Liver (tissue), 9 donors: ENCODE measurements around the gene TLR8. TPM values are rescaled to one million over a fixed set of nuclear protein-coding genes. Genes with fewer than 3 reads are reported as not detected.

ENCODE experiments used
- DNase-seq: peaks from one replicate; pipeline ENCODE4 v3.0.0-alpha.2; 2017; ENCODE audit warnings: low spot score
- H3K27ac ChIP-seq, 2 donors: one replicate each; pipeline ENCODE4 v1.7.0; 2013; ENCODE audit warnings: inconsistent platforms in 2 of 2, low read length in 2 of 2, control low read depth in 1 of 2, low read depth in 1 of 2, mild to moderate bottlenecking in 1 of 2
- H3K27me3 ChIP-seq, 4 donors: one replicate each; pipeline versions ENCODE4 v1.6.1 to v1.7.0; 2013; ENCODE audit warnings: low read length in 3 of 4, inconsistent platforms in 1 of 4, mild to moderate bottlenecking in 1 of 4, moderate library complexity in 1 of 4; ENCODE audit not compliant: control insufficient read depth in 4 of 4, insufficient read depth in 4 of 4
- H3K36me3 ChIP-seq, 4 donors: one replicate each; pipeline versions ENCODE4 v1.6.1 to v1.7.0; 2013; ENCODE audit warnings: low read length in 3 of 4, mild to moderate bottlenecking in 3 of 4, low read depth in 1 of 4, moderate library complexity in 1 of 4; ENCODE audit not compliant: control insufficient read depth in 4 of 4, insufficient read depth in 3 of 4
- H3K4me1 ChIP-seq, 4 donors: one replicate each; pipeline versions ENCODE4 v1.6.1 to v1.7.0; 2013; ENCODE audit warnings: low read length in 3 of 4, mild to moderate bottlenecking in 3 of 4, moderate library complexity in 1 of 4; ENCODE audit not compliant: control insufficient read depth in 4 of 4, insufficient read depth in 4 of 4
- H3K4me3 ChIP-seq, 3 donors: one replicate each; pipeline versions ENCODE4 v1.6.1 to v1.7.0; 2013; ENCODE audit warnings: low read length in 3 of 3, control low read depth in 1 of 3, low read depth in 1 of 3, mild to moderate bottlenecking in 1 of 3
- H3K9ac ChIP-seq, 2 donors: one replicate each; pipeline ENCODE4 v1.7.0; 2013; ENCODE audit warnings: low read length in 2 of 2, mild to moderate bottlenecking in 2 of 2, moderate library complexity in 2 of 2, control low read depth in 1 of 2, low read depth in 1 of 2
- H3K9me3 ChIP-seq, 4 donors: one replicate each; pipeline versions ENCODE4 v1.6.1 to v1.7.0; 2013; ENCODE audit warnings: low read length in 3 of 4; ENCODE audit not compliant: control insufficient read depth in 4 of 4
- EGR1 ChIP-seq, 2 donors: IDR thresholded peaks; 2 replicates each; pipeline ENCODE4 v1.6.1; 2016 to 2018; ENCODE audit warnings: antibody characterized with exemption in 2 of 2, low read depth in 2 of 2
- FOXA1 ChIP-seq: IDR thresholded peaks from 2 replicates; pipeline ENCODE4 v1.6.1; 2016; ENCODE audit warnings: antibody characterized with exemption
- FOXA2 ChIP-seq: IDR thresholded peaks from 2 replicates; pipeline ENCODE4 v1.6.1; 2016; ENCODE audit warnings: antibody characterized with exemption
- GABPA ChIP-seq, 2 donors: IDR thresholded peaks in 1 of 2; conservative IDR thresholded peaks in 1 of 2; 2 replicates each; pipeline ENCODE4 v1.6.1; 2016; ENCODE audit warnings: antibody characterized with exemption in 2 of 2, mild to moderate bottlenecking in 1 of 2, moderate library complexity in 1 of 2
- HNF4A ChIP-seq, 2 donors: conservative IDR thresholded peaks; 2 replicates each; pipeline ENCODE4 v1.6.1; 2016; ENCODE audit warnings: antibody characterized with exemption in 2 of 2, mild to moderate bottlenecking in 2 of 2
- HNF4G ChIP-seq: IDR thresholded peaks from 2 replicates; pipeline ENCODE4 v1.6.1; 2016; ENCODE audit warnings: antibody characterized with exemption
- JUND ChIP-seq, 2 donors: IDR thresholded peaks; 2 replicates each; pipeline ENCODE4 v1.6.1; 2016; ENCODE audit warnings: antibody characterized with exemption in 2 of 2
- NR2F2 ChIP-seq: IDR thresholded peaks from 2 replicates; pipeline ENCODE4 v1.6.1; 2016; ENCODE audit warnings: antibody characterized with exemption
- RAD21 ChIP-seq, 2 donors: IDR thresholded peaks; 2 replicates each; pipeline ENCODE4 v1.6.1; 2016; ENCODE audit warnings: antibody characterized with exemption in 2 of 2, mild to moderate bottlenecking in 2 of 2
- RXRA ChIP-seq, 2 donors: IDR thresholded peaks; 2 replicates each; pipeline ENCODE4 v1.6.1; 2017 to 2018; ENCODE audit warnings: antibody characterized with exemption in 2 of 2, mild to moderate bottlenecking in 1 of 2
- SP1 ChIP-seq: IDR thresholded peaks from 2 replicates; pipeline ENCODE4 v1.6.1; 2018; ENCODE audit warnings: antibody characterized with exemption, mild to moderate bottlenecking
- TAF1 ChIP-seq: conservative IDR thresholded peaks from 2 replicates; pipeline ENCODE4 v1.6.1; 2016; ENCODE audit warnings: antibody characterized with exemption, mild to moderate bottlenecking
- WGBS: extraction: QIAGEN DNeasy Blood & Tissue Kit; methylation state at CpG from one replicate; pipeline ENCODE4 v1.1.7; 2013; 5-methylcytosine and 5-hydroxymethylcytosine counted together
- polyA plus RNA-seq, 2 donors: library from polyadenylated mRNA; stranded (reverse) in 1 of 2; unstranded in 1 of 2; fragments of 200-250 nt in 1 of 2; fragments of >200 nt in 1 of 2; fragmentation: Nextera tagmentation in 1 of 2; extraction: Ambion mirVana in 1 of 2; gene quantifications; one replicate each; pipeline versions ENCODE4 v1.2.1 to v1.2.3, GENCODE V29; 2013 to 2015
- total RNA-seq, 2 donors: library from RNA; depleted of rRNA; stranded (reverse); fragments of >200 nt; gene quantifications; one replicate each; pipeline ENCODE4 v1.2.3, GENCODE V29; 2014
- TF ChIP-seq, protein P1 (sequence below): IDR thresholded peaks from 2 replicates; pipeline ENCODE4 v1.6.1; 2016; ENCODE audit warnings: antibody characterized with exemption
- TF ChIP-seq, protein P2 (sequence below): fragments of 150-350 bp; IDR thresholded peaks from 2 replicates; pipeline ENCODE4 v1.5.1; 2017; ENCODE audit warnings: improper control_type of control experiment, low read depth, low read length; ENCODE audit not compliant: missing input control
- TF ChIP-seq, protein P3 (sequence below): IDR thresholded peaks from 2 replicates; pipeline ENCODE4 v1.6.1; 2016; ENCODE audit warnings: antibody characterized with exemption, mild to moderate bottlenecking
- TF ChIP-seq, protein P4 (sequence below): IDR thresholded peaks from 2 replicates; pipeline ENCODE4 v1.6.1; 2016; ENCODE audit warnings: antibody characterized with exemption
- TF ChIP-seq, protein P5 (sequence below): IDR thresholded peaks from 2 replicates; pipeline ENCODE4 v1.6.1; 2016; ENCODE audit warnings: antibody characterized with exemption
- donor health status: healthy.
- donor health status: healthy.
- donor health status: healthy.
- donor health status: healthy.
- donor health status: healthy.

The TLR8 gene
- total and polyA plus RNA-seq, 4 donors = 0.28 to 4.6 (median 2.1) TPM

DNA sequence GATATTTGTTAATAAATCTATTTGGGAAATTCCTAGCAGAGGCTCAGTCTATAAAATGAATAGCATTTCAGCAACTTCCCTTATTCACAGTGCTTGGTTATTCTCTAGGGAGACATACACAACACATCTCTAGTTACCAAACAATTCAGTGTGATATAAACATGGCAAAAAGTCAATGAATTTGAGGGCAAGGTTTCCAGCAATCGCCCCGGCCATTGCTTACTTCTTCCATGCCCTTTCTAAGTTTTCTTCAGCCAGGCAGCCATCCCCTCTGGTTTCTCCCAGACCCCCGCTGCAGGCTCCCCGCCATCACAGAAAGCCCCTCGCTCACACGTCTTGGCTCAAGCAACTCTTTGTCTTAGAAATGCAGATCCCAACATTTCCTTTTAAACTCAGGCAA is 35.2 kb upstream of the TLR8 start:
- no peak for DNase-seq
- Histone ChIP-seq H3K27ac (no peak overlapping the region), H3K27me3 (no peaks in the 10 kb centered on the region), H3K36me3 (no peaks in the 10 kb centered on the region), H3K9me3 (no peaks in the 10 kb centered on the region), H3K4me1 (no peaks in the 10 kb centered on the region), H3K9ac (no peak overlapping the region), H3K4me3 (no peak overlapping the region)
- WGBS = 72% methylated on average over 6 of the region's 6 CpGs
- TF ChIP-seq, protein P1, sequence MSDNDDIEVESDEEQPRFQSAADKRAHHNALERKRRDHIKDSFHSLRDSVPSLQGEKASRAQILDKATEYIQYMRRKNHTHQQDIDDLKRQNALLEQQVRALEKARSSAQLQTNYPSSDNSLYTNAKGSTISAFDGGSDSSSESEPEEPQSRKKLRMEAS = no peak
- TF ChIP-seq EGR1 (IDR thresholded peaks at IDR 0.05; ENCODE audit: low read depth in 2 of 2) (no peak), FOXA1 (no peak), RXRA (IDR thresholded peaks at IDR 0.05) (no peak), SP1 (no peak), HNF4A (conservative IDR thresholded peaks at IDR 0.05) (no peak), JUND (IDR thresholded peaks at IDR 0.05) (no peak), GABPA (IDR thresholded peaks at IDR 0.05 in 1 of 2, conservative IDR thresholded peaks at IDR 0.05 in 1 of 2) (no peak), TAF1 (no peak), FOXA2 (no peak), HNF4G (no peak), NR2F2 (no peak)
- TF ChIP-seq, protein P2, sequence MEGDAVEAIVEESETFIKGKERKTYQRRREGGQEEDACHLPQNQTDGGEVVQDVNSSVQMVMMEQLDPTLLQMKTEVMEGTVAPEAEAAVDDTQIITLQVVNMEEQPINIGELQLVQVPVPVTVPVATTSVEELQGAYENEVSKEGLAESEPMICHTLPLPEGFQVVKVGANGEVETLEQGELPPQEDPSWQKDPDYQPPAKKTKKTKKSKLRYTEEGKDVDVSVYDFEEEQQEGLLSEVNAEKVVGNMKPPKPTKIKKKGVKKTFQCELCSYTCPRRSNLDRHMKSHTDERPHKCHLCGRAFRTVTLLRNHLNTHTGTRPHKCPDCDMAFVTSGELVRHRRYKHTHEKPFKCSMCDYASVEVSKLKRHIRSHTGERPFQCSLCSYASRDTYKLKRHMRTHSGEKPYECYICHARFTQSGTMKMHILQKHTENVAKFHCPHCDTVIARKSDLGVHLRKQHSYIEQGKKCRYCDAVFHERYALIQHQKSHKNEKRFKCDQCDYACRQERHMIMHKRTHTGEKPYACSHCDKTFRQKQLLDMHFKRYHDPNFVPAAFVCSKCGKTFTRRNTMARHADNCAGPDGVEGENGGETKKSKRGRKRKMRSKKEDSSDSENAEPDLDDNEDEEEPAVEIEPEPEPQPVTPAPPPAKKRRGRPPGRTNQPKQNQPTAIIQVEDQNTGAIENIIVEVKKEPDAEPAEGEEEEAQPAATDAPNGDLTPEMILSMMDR = no peak
- TF ChIP-seq, protein P3, sequence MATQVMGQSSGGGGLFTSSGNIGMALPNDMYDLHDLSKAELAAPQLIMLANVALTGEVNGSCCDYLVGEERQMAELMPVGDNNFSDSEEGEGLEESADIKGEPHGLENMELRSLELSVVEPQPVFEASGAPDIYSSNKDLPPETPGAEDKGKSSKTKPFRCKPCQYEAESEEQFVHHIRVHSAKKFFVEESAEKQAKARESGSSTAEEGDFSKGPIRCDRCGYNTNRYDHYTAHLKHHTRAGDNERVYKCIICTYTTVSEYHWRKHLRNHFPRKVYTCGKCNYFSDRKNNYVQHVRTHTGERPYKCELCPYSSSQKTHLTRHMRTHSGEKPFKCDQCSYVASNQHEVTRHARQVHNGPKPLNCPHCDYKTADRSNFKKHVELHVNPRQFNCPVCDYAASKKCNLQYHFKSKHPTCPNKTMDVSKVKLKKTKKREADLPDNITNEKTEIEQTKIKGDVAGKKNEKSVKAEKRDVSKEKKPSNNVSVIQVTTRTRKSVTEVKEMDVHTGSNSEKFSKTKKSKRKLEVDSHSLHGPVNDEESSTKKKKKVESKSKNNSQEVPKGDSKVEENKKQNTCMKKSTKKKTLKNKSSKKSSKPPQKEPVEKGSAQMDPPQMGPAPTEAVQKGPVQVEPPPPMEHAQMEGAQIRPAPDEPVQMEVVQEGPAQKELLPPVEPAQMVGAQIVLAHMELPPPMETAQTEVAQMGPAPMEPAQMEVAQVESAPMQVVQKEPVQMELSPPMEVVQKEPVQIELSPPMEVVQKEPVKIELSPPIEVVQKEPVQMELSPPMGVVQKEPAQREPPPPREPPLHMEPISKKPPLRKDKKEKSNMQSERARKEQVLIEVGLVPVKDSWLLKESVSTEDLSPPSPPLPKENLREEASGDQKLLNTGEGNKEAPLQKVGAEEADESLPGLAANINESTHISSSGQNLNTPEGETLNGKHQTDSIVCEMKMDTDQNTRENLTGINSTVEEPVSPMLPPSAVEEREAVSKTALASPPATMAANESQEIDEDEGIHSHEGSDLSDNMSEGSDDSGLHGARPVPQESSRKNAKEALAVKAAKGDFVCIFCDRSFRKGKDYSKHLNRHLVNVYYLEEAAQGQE = no peak

DNA sequence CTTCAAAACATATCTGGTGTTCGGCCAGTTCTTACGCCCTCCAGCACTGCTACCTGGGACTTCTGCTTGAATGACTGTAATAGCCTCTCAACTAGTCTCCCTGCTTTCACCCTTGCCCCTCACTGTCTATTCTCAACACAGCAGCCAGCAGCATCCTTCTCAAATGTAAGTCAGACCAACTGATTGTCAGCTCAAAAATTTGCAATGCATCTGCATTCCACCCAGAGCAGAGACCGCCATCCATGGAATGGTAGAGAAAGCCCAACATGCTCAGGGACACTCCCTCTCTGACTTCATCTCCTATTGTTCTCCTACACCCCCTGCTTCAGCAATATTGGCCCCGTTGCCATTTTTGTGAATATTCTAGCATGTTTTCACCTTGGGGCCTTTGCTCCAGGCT is 33.7 kb upstream of the TLR8 start:
- Histone ChIP-seq H3K4me1 (no peaks in the 10 kb centered on the region), H3K9ac (no peak overlapping the region), H3K9me3 (no peaks in the 10 kb centered on the region), H3K4me3 (no peak overlapping the region), H3K27me3 (no peaks in the 10 kb centered on the region), H3K27ac (no peak overlapping the region), H3K36me3 (no peaks in the 10 kb centered on the region)
- DNase-seq = no peak
- WGBS = 87% methylated on average over 4 of the region's 4 CpGs
- TF ChIP-seq, protein P1 = no peak
- TF ChIP-seq HNF4G (no peak), TAF1 (no peak), RAD21 (IDR thresholded peaks at IDR 0.05) (no peak), GABPA (IDR thresholded peaks at IDR 0.05 in 1 of 2, conservative IDR thresholded peaks at IDR 0.05 in 1 of 2) (no peak), NR2F2 (no peak), HNF4A (conservative IDR thresholded peaks at IDR 0.05) (no peak), RXRA (IDR thresholded peaks at IDR 0.05) (no peak), FOXA2 (no peak), SP1 (no peak), EGR1 (IDR thresholded peaks at IDR 0.05; ENCODE audit: low read depth in 2 of 2) (no peak), JUND (IDR thresholded peaks at IDR 0.05) (no peak)
- TF ChIP-seq, protein P2 = no peak
- TF ChIP-seq, protein P3 = no peak
- TF ChIP-seq, protein P4, sequence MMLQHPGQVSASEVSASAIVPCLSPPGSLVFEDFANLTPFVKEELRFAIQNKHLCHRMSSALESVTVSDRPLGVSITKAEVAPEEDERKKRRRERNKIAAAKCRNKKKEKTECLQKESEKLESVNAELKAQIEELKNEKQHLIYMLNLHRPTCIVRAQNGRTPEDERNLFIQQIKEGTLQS = no peak
- TF ChIP-seq, protein P5, sequence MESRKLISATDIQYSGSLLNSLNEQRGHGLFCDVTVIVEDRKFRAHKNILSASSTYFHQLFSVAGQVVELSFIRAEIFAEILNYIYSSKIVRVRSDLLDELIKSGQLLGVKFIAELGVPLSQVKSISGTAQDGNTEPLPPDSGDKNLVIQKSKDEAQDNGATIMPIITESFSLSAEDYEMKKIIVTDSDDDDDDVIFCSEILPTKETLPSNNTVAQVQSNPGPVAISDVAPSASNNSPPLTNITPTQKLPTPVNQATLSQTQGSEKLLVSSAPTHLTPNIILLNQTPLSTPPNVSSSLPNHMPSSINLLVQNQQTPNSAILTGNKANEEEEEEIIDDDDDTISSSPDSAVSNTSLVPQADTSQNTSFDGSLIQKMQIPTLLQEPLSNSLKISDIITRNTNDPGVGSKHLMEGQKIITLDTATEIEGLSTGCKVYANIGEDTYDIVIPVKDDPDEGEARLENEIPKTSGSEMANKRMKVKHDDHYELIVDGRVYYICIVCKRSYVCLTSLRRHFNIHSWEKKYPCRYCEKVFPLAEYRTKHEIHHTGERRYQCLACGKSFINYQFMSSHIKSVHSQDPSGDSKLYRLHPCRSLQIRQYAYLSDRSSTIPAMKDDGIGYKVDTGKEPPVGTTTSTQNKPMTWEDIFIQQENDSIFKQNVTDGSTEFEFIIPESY = no peak
